HG03432 (cell line): Measurements from ENCODE around the gene NTSR2.

Source experiments
- ATAC-seq: cut with Tn5 transposase; IDR thresholded peaks from one replicate; pipeline ENCODE4 v1.9.1; 2021; ENCODE audit warnings: mild to moderate bottlenecking, moderate library complexity; ENCODE audit not compliant: unreplicated experiment

Gene NTSR2

GRCh38 chr2:11669454-11670291 is at the start of gene NTSR2:
Gene NTSR2 (minus strand): TSS chr2:11670195. CDS start chr2:11670129, 66 bp downstream.
- no peak for ATAC-seq

GRCh38 chr2:11719230-11719977 is 49.4 kb upstream of the NTSR2 start:
- no peak for ATAC-seq

- ATAC-seq = no peak
Measured at GRCh38 chr2:11718606-11719005, 48.6 kb upstream of the NTSR2 start.

- no peak for ATAC-seq
Measured at GRCh38 chr2:11717623-11718022, 47.6 kb upstream of the NTSR2 start.

GRCh38 chr2:11716689-11717321 is 46.8 kb upstream of the NTSR2 start:
- ATAC-seq = no peak

- no peak for ATAC-seq
Measured at GRCh38 chr2:11715987-11716652, 46.1 kb upstream of the NTSR2 start.

- no peak for ATAC-seq
Measured at GRCh38 chr2:11713815-11714214, 43.8 kb upstream of the NTSR2 start.

GRCh38 chr2:11712866-11713265 is 42.9 kb upstream of the NTSR2 start:
- ATAC-seq = no peak

- ATAC-seq = no peak
Measured at GRCh38 chr2:11711751-11712150, 41.8 kb upstream of the NTSR2 start.

- ATAC-seq = no peak
Measured at GRCh38 chr2:11711354-11711716, 41.3 kb upstream of the NTSR2 start.

GRCh38 chr2:11710632-11711353 is 40.8 kb upstream of the NTSR2 start:
- no peak for ATAC-seq

- ATAC-seq = no peak
Measured at GRCh38 chr2:11710210-11710609, 40.2 kb upstream of the NTSR2 start.

- ATAC-seq = no peak
Measured at GRCh38 chr2:11709293-11709692, 39.3 kb upstream of the NTSR2 start.

- ATAC-seq = no peak
Measured at GRCh38 chr2:11708106-11708505, 38.1 kb upstream of the NTSR2 start.

- ATAC-seq = no peak
Measured at GRCh38 chr2:11705711-11706110, 35.7 kb upstream of the NTSR2 start.

GRCh38 chr2:11705063-11705462 is 35.1 kb upstream of the NTSR2 start:
- no peak for ATAC-seq

- ATAC-seq = no peak
Measured at GRCh38 chr2:11703700-11704099, 33.7 kb upstream of the NTSR2 start.

- no peak for ATAC-seq
Measured at GRCh38 chr2:11702946-11703345, 33.0 kb upstream of the NTSR2 start.

GRCh38 chr2:11701751-11702301 is 31.8 kb upstream of the NTSR2 start:
- ATAC-seq = no peak

- no peak for ATAC-seq
Measured at GRCh38 chr2:11701206-11701605, 31.2 kb upstream of the NTSR2 start.
